ENCODE measurements around the gene NOB1. TPM values are rescaled to one million over a fixed set of nuclear protein-coding genes. Genes with fewer than 3 reads are reported as not detected.
"Not testable (repeated sequence)": the region's sequence is repeated elsewhere in the genome, so short reads cannot be mapped to it uniquely, and the experiment has no call there.

NOB1 gene
- total and polyA plus RNA-seq, 4 donors = 6.9 to 19.7 (median 12.5) TPM

DNA sequence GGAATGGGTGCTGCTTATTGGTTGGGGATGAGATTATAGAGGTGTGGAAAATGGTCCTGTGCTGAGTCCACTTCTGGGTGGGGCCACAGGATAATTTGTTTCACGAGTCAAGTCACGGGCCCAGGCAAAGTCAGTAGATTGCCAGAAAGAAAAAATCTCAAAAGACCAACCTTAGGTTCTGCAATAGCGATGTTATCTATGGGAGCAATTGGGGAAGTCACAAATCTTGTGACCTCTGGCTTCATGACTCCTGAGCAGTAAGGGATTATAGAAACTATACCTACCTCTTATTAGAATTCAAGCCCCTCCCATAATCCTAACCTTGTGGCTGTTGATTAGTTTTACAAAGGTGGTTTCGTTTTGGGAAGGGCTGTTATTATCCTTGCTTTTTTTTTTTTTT is 38.8 kb upstream of the NOB1 start:
- WGBS = 90% methylated on average over 4 of the region's 4 CpGs
- peaks cover 0 to 4% (median 1%) of the 10 kb centered on the region in 4 donors for H3K4me1 ChIP-seq (ENCODE audit: control insufficient read depth in 4 of 4, insufficient read depth in 4 of 4, low read length in 3 of 4)
- H3K27ac ChIP-seq (ENCODE audit: low read depth in 1 of 2, low read length in 2 of 2) = no peak overlapping the region
- no peak overlapping the region for H3K9ac ChIP-seq (ENCODE audit: low read depth in 1 of 2, low read length in 2 of 2)
- no peak overlapping the region for H3K4me3 ChIP-seq (ENCODE audit: low read depth in 1 of 3, low read length in 3 of 3)
- H3K9me3 ChIP-seq (ENCODE audit: control insufficient read depth in 4 of 4, low read length in 3 of 4) = no peaks in the 10 kb centered on the region
- no peaks in the 10 kb centered on the region for H3K27me3 ChIP-seq (ENCODE audit: control insufficient read depth in 4 of 4, insufficient read depth in 4 of 4, low read length in 3 of 4)
- no peak for DNase-seq (ENCODE audit: low spot score)
- no peak for TF ChIP-seq GABPA (IDR thresholded peaks at IDR 0.05 in 1 of 2, conservative IDR thresholded peaks at IDR 0.05 in 1 of 2)
- TF ChIP-seq RXRA (IDR thresholded peaks at IDR 0.05) = no peak
- TF ChIP-seq SP1 (IDR thresholded peaks at IDR 0.05) = no peak
- no peak for TF ChIP-seq EGR1 (IDR thresholded peaks at IDR 0.05; ENCODE audit: low read depth in 2 of 2)
- no peak for TF ChIP-seq FOXA1 (IDR thresholded peaks at IDR 0.05)
- no peak for TF ChIP-seq MAX (IDR thresholded peaks at IDR 0.05)
- no peak for TF ChIP-seq TAF1 (conservative IDR thresholded peaks at IDR 0.05)
- TF ChIP-seq RAD21 (IDR thresholded peaks at IDR 0.05) = no peak
- TF ChIP-seq HNF4A (conservative IDR thresholded peaks at IDR 0.05) = no peak
- TF ChIP-seq, protein P1, sequence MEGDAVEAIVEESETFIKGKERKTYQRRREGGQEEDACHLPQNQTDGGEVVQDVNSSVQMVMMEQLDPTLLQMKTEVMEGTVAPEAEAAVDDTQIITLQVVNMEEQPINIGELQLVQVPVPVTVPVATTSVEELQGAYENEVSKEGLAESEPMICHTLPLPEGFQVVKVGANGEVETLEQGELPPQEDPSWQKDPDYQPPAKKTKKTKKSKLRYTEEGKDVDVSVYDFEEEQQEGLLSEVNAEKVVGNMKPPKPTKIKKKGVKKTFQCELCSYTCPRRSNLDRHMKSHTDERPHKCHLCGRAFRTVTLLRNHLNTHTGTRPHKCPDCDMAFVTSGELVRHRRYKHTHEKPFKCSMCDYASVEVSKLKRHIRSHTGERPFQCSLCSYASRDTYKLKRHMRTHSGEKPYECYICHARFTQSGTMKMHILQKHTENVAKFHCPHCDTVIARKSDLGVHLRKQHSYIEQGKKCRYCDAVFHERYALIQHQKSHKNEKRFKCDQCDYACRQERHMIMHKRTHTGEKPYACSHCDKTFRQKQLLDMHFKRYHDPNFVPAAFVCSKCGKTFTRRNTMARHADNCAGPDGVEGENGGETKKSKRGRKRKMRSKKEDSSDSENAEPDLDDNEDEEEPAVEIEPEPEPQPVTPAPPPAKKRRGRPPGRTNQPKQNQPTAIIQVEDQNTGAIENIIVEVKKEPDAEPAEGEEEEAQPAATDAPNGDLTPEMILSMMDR (IDR thresholded peaks at IDR 0.05; ENCODE audit: low read depth, low read length, missing input control) = no peak
- no peak for TF ChIP-seq REST (IDR thresholded peaks at IDR 0.05)
- TF ChIP-seq FOXA2 (IDR thresholded peaks at IDR 0.05) = no peak
- no peak for TF ChIP-seq ZBTB33 (IDR thresholded peaks at IDR 0.05)
- TF ChIP-seq NR2F2 (IDR thresholded peaks at IDR 0.05) = no peak
- TF ChIP-seq JUND (IDR thresholded peaks at IDR 0.05) = no peak
- TF ChIP-seq HNF4G (IDR thresholded peaks at IDR 0.05) = no peak
- no peak for TF ChIP-seq YY1 (IDR thresholded peaks at IDR 0.05)
- H3K36me3 ChIP-seq (ENCODE audit: control insufficient read depth in 4 of 4, insufficient read depth in 3 of 4, low read depth in 1 of 4, low read length in 3 of 4) = peaks cover 0 to 5% (median 2%) of the 10 kb centered on the region in 4 donors

- not testable (repeated sequence) for DNase-seq (ENCODE audit: low spot score); H3K27ac ChIP-seq (ENCODE audit: low read depth in 1 of 2, low read length in 2 of 2); H3K4me1 ChIP-seq (ENCODE audit: control insufficient read depth in 4 of 4, insufficient read depth in 4 of 4, low read length in 3 of 4); H3K27me3 ChIP-seq (ENCODE audit: control insufficient read depth in 4 of 4, insufficient read depth in 4 of 4, low read length in 3 of 4); H3K9ac ChIP-seq (ENCODE audit: low read depth in 1 of 2, low read length in 2 of 2); H3K4me3 ChIP-seq (ENCODE audit: low read depth in 1 of 3, low read length in 3 of 3); H3K9me3 ChIP-seq (ENCODE audit: control insufficient read depth in 4 of 4, low read length in 3 of 4)
- 97% methylated on average over 6 of the region's 6 CpGs for WGBS
- H3K36me3 ChIP-seq (ENCODE audit: control insufficient read depth in 4 of 4, insufficient read depth in 3 of 4, low read depth in 1 of 4, low read length in 3 of 4) = peaks cover 0 to 17% (median 5%) of the 10 kb centered on the region in 4 donors
Measured at GRCh38 chr16:69791391-69791847, 36.7 kb upstream of the NOB1 start.

Measured in liver (tissue), 9 donors.